ENCODE measurements around the gene LRRN2.
"Not testable (repeated sequence)": the region's sequence is repeated elsewhere in the genome, so short reads cannot be mapped to it uniquely, and the experiment has no call there.

Gene LRRN2

GRCh38 chr1:204571631-204572030 lies 113.9 kb downstream of the LRRN2 start:
- no peak for DNase-seq

GRCh38 chr1:204571128-204571527 lies 114.4 kb downstream of the LRRN2 start:
- no peak for DNase-seq

GRCh38 chr1:204570021-204570420 lies 115.5 kb downstream of the LRRN2 start:
- DNase-seq = not testable (repeated sequence)

GRCh38 chr1:204569478-204569877 lies 116.1 kb downstream of the LRRN2 start:
- no peak for DNase-seq

GRCh38 chr1:204568576-204569315 lies 116.8 kb downstream of the LRRN2 start:
- DNase-seq = no peak

Data from T-helper 1 cell (primary cell).